RWPE1 (cell line): Measurements from ENCODE around the gene PCGF5.
A peak's percentile ranks its signal among the peaks of the same experiment; 100 is the strongest.
"Not testable (repeated sequence)": the region's sequence is repeated elsewhere in the genome, so short reads cannot be mapped to it uniquely, and the experiment has no call there.

Experiments
- CTCF ChIA-PET: fragments of 350-600 bp; sonication (Branson Sonifier 250); formaldehyde crosslinking; extraction: SDS; loops from one replicate; lab custom pipeline; 2021; lab: Yijun Ruan, JAX
- POLR2A ChIA-PET: fragments of 400-600 bp; formaldehyde crosslinking; extraction: SDS; loops from one replicate; lab custom pipeline; 2020; ENCODE audit warnings: antibody characterized with exemption; ENCODE audit not compliant: low non-redundant PET; lab: Yijun Ruan, JAX
- DNase-seq: peaks from one replicate; pipeline ENCODE4 v3.0.0; 2012; ENCODE audit warnings: low spot score
- H3K27ac ChIP-seq: fragments of 450-650 bp; 2 replicates; pipeline ENCODE4 v1.5.1; 2017
- CTCF ChIP-seq: fragments of 450-650 bp; conservative IDR thresholded peaks from 2 replicates; pipeline ENCODE4 v1.5.1; 2017; ENCODE audit warnings: low read depth, mild to moderate bottlenecking

PCGF5 gene

GRCh38 chr10:91298224-91298871, 77.9 kb downstream of the PCGF5 start:
- peak overlapping the region; percentile 45 for H3K27ac ChIP-seq
- POLR2A ChIA-PET: no interaction called here
- DNase-seq: peak; percentile 83
- CTCF ChIA-PET: interaction anchor here (0.5 to 5.8 kb wide), 32 partner anchors 10 to 1504 kb away, joined by 3 to 47 read pairs (median 4); no protein-coding TSS in a partner anchor
- TF ChIP-seq CTCF: peak; percentile 95

- DNase-seq: no peak
- no peak overlapping the region for H3K27ac ChIP-seq
- no peak for TF ChIP-seq CTCF
- ChIA-PET CTCF (interaction anchor here (0.8 to 5.8 kb wide), 3 partner anchors 28 to 90 kb away, joined by 3 to 47 read pairs (median 4); no protein-coding TSS in a partner anchor), POLR2A (no interaction called here)
These were observed 79.6 kb downstream of the PCGF5 start for GRCh38 chr10:91299999-91300575.

GRCh38 chr10:91302946-91303345, 82.5 kb downstream of the PCGF5 start:
- CTCF ChIA-PET, H3K27ac ChIP-seq, DNase-seq, POLR2A ChIA-PET: not testable (repeated sequence)

GRCh38 chr10:91305979-91306378, 85.5 kb downstream of the PCGF5 start:
- DNase-seq, POLR2A ChIA-PET, H3K27ac ChIP-seq, CTCF ChIA-PET: not testable (repeated sequence)

GRCh38 chr10:91307489-91307888, 87.0 kb downstream of the PCGF5 start:
- ChIA-PET CTCF (interaction anchor here (1.6 kb wide), 1 partner anchor 9 kb away, joined by 8 read pairs; no protein-coding TSS in a partner anchor), POLR2A (no interaction called here)
- no peak for DNase-seq
- H3K27ac ChIP-seq: no peak overlapping the region
- no peak for TF ChIP-seq CTCF

- ChIA-PET POLR2A (no interaction called here), CTCF (no interaction called here)
- H3K27ac ChIP-seq: no peak overlapping the region
- DNase-seq: no peak
- no peak for TF ChIP-seq CTCF
These were observed 89.2 kb downstream of the PCGF5 start for GRCh38 chr10:91309711-91310110.

- POLR2A ChIA-PET: no interaction called here
- no peak for TF ChIP-seq CTCF
- no peak overlapping the region for H3K27ac ChIP-seq
- no peak for DNase-seq
- CTCF ChIA-PET: interaction anchor here (1.2 kb wide), 1 partner anchor 13 kb away, joined by 5 read pairs; no protein-coding TSS in a partner anchor
These were observed 91.3 kb downstream of the PCGF5 start for GRCh38 chr10:91311601-91312381.
